ENCODE measurements around the gene SLU7.

Gene SLU7

GRCh38 chr5:160418561-160419457 lies at the start of gene SLU7:
Gene SLU7 (minus strand): TSS chr5:160419081. CDS start chr5:160415294, 3,787 bp downstream.
- peak; percentile 86 to 87 for DNase-seq (ENCODE audit: low read depth in 2 of 2)

- DNase-seq (ENCODE audit: low read depth in 2 of 2) = no peak
Observed at GRCh38 chr5:160468363-160468975, 49.6 kb upstream of the SLU7 start.

- peak; percentile 46 to 54 for DNase-seq (ENCODE audit: low read depth in 2 of 2)
Observed at GRCh38 chr5:160467555-160468362, 48.9 kb upstream of the SLU7 start.

GRCh38 chr5:160466889-160467554 lies 48.1 kb upstream of the SLU7 start:
- no peak for DNase-seq (ENCODE audit: low read depth in 2 of 2)

- DNase-seq (ENCODE audit: low read depth in 2 of 2) = no peak
Observed at GRCh38 chr5:160466116-160466515, 47.2 kb upstream of the SLU7 start.

- DNase-seq (ENCODE audit: low read depth in 2 of 2) = no peak
Observed at GRCh38 chr5:160464466-160464797, 45.6 kb upstream of the SLU7 start.

DNA sequence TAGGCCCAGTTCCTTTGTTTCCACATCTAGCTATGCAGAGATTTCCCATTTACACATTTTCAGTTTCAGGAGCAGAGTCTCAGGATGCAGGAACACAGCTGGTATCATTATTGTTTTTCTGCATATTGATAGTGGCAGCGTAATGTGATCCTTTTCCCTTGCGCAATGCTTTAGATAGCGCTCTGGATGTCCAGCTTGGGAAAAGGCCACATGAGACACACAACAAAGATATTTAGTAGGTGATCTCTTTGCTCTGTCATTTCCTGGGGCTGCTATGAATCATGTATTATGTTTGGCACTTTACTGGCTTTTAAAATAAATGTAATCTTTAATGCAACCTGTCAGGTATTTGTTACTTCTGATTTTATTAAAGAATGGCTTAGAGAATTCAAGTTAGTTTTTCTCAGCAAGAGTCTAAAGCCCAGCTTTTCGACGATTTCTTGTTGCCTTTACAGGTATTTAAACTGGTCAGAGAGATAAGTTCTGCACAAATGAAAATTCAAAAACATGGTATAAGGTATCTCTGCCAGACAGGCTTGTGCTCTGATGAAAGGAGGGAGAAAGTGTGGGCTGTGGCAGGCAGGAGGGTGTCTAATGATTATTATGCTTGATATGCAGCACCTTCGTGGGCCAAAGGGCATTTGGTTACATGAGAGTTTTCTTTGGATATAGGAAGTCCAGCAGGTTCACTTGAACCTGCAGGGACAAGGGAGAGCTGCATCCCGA lies 45.0 kb upstream of the SLU7 start:
- DNase-seq (ENCODE audit: low read depth in 2 of 2) = peak in 1 of 2 experiments; percentile 22

DNA sequence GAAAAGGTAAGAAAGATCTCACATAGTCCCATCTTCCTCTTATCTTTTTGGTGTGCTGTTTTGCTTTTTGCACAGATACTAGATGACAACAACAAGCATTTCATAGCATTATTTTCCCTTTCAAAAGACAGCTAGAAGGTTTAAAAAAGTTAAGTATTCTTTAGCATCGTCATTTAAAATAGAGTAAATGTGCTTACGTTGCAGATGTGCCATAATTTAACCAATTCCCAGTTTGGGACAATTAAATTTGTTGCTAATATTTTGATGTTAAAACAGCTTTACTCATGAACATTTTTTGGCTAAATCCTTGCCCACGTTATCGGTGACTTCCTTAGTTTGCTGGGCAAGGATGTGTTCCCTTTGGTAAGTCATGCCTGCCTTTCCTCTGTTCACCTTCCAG lies 44.3 kb upstream of the SLU7 start:
- DNase-seq (ENCODE audit: low read depth in 2 of 2) = no peak

GRCh38 chr5:160462167-160462566 lies 43.3 kb upstream of the SLU7 start:
- no peak for DNase-seq (ENCODE audit: low read depth in 2 of 2)

- DNase-seq (ENCODE audit: low read depth in 2 of 2) = no peak
Observed at GRCh38 chr5:160461378-160461777, 42.5 kb upstream of the SLU7 start.

DNA sequence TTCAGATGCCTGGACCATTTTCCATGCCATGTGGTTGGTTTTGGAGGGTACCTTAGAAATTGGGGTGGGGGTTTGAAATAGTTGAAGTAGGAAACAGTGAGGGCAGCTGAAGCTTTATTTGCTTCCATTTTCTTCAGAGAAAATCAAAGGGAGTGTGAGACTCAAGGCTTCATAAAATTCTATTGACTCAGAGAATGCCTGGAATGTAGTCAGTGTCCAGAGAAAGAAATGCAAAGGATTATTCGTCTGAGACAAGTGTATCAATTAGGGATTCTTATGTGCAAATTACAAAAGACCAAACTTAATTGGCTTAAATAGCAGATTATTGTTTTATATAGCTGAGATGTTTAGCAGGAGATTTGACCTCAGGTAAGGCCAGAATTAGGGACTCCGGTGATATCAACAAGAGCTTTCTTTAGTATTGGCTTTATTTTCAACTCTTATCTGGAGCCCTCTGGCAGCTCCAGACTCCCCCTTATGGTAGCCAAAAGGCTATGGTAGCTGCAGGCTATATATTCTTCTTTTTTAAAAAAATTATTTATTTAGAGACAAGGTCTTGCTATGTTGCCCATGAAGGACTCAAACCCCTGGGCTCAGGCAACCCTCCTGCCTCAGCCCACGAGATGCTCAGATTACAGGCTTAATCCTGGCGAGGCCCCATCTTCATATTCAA lies 41.6 kb upstream of the SLU7 start:
- no peak for DNase-seq (ENCODE audit: low read depth in 2 of 2)

DNA sequence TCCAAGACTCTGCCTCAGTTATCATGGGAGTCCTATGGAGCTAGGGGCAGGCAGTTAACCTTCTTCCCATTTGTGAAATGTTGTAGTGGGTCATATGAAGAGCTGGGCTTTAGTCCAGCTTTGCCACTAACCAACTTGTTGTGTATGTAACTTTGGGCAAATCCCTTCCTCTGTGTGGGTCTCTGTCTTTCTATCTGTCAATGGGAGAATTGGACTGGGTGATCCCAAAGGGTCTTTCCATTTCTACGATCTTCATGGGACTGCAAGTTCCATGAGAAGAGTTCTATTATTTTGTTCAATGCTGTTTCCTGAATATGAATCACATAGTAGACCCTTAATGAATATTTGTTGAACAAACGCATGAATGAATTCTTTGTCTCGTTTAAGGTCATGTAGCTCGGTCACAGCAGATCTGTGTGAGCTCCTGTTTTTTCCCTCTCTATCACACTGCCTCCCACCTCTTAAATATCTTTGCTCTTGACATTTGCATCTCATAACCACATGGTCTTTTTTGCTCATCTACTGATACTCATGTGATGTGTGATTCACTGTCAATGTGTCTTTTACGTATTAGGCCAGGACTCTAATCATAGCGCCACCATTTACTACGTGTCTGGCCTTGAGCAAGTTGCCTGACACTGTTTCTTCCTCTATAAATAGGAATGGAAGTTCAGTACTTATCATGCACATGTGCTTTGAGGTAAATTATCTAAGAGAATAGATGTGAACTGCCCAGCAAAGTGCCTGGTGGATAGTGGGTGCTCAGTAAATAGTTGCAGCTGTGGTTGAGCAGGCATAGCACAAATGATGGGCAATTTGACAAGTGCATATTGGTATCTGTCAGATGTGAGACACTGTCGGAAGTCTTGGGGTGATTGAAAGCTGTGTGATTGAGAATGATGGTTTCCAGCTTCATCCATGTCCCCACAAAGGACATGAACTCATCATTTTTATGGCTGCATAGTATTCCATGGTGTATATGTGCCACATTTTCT lies 40.2 kb upstream of the SLU7 start:
- no peak for DNase-seq (ENCODE audit: low read depth in 2 of 2)

DNA sequence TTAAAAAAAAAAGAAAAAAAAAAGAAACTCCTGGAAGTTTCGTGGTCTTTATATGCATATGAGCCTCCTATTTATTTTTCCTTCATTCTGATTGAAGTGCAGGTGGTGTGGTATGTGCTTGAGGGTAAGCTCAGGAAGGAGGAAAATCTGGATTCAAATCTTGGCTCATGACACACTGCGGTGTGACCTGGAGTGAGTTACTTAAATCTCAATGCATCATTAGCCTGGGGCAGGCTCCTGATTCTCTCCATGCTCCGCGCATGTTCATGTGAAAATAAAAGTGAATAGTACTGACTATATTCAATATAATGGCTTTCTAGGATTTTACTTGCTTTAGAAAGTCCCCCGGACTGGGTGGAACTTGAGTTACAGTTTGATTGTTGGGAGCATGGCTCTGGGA lies 38.4 kb upstream of the SLU7 start:
- no peak for DNase-seq (ENCODE audit: low read depth in 2 of 2)

- no peak for DNase-seq (ENCODE audit: low read depth in 2 of 2)
Observed at GRCh38 chr5:160456480-160457177, 37.7 kb upstream of the SLU7 start.

GRCh38 chr5:160455600-160455999 lies 36.7 kb upstream of the SLU7 start:
- DNase-seq (ENCODE audit: low read depth in 2 of 2) = no peak

DNA sequence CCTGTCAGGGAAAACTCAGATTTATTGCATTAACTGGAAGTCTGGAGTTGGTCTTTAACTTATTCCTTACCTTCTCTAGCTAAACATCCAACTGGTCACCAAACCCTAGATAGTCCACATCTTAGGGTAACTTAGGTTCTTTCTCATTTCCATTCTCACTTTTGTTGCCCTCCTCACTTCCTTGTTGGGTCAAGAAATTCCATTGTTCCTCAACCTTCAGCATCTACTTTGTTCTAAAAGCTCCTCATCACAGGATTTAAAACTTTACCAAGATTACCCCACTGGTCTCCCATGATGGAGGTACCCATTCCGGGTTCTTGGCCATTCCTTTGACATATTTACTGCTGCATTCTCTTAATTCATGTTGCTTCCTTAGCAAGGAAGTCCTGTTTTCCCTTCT lies 34.9 kb upstream of the SLU7 start:
- no peak for DNase-seq (ENCODE audit: low read depth in 2 of 2)

GRCh38 chr5:160452795-160453194 lies 33.9 kb upstream of the SLU7 start:
- DNase-seq (ENCODE audit: low read depth in 2 of 2) = no peak

GRCh38 chr5:160452036-160452435 lies 33.2 kb upstream of the SLU7 start:
- no peak for DNase-seq (ENCODE audit: low read depth in 2 of 2)

DNA sequence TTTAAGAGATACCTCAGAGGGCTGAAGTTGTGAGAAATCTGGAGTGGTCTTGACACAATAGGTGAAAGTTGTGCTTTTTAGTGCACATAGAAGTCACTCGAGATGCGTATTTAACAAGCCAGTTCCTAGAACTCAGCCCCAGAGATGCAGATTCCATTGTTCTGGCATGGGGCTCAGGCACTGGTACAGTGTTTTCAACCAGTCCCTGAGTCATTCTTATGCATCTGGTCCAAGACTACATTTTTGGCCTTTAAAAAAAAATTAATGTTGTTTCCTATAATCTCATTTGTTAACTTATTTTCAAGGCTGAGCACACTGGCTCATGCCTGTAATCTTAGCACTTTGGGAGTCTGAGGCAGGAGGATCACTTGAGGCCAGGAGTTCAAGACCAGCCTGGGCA lies 32.4 kb upstream of the SLU7 start:
- DNase-seq (ENCODE audit: low read depth in 2 of 2) = no peak
